Measurements from ENCODE around the gene SPATA25.
A peak's percentile ranks its signal among the peaks of the same experiment; 100 is the strongest.
"Not testable (repeated sequence)": the region's sequence is repeated elsewhere in the genome, so short reads cannot be mapped to it uniquely, and the experiment has no call there.

Gene SPATA25

GRCh38 chr20:45892049-45892825, 4.8 kb upstream of the SPATA25 start:
- no peak for DNase-seq

- DNase-seq: peak; percentile 82 to 83
Observed at GRCh38 chr20:45890985-45891983, 3.9 kb upstream of the SPATA25 start, which contains the start of the genes CTSA and NEURL2. TSS of gene CTSA (plus strand) at chr20:45891335. CDS start at chr20:45891569, 234 bp downstream. TSS of gene NEURL2 (minus strand) at chr20:45891208. CDS start at chr20:45890991, 217 bp downstream.

- DNase-seq: peak; percentile 45 to 66
Observed at GRCh38 chr20:45890077-45890984, 2.9 kb upstream of the SPATA25 start.

- no peak for DNase-seq
Observed at GRCh38 chr20:45888681-45889080, 1.3 kb upstream of the SPATA25 start.

GRCh38 chr20:45886590-45887345, 654 bp downstream of the SPATA25 start:
- no peak for DNase-seq

- DNase-seq: no peak
Observed at GRCh38 chr20:45883100-45883469, 4.3 kb downstream of the SPATA25 start.

GRCh38 chr20:45882469-45883099, 4.8 kb downstream of the SPATA25 start:
- no peak for DNase-seq

GRCh38 chr20:45880988-45881788, 6.2 kb downstream of the SPATA25 start, which contains the start of gene ZSWIM1:
TSS of gene ZSWIM1 (plus strand) at chr20:45881227. CDS start at chr20:45882593, 1,366 bp downstream.
- DNase-seq: peak; percentile 98 to 99

- no peak for DNase-seq
Observed at GRCh38 chr20:45878076-45878761, 9.2 kb downstream of the SPATA25 start.

GRCh38 chr20:45874576-45874975, 12.8 kb downstream of the SPATA25 start:
- no peak for DNase-seq

- DNase-seq: not testable (repeated sequence)
Observed at GRCh38 chr20:45874104-45874481, 13.3 kb downstream of the SPATA25 start.

GRCh38 chr20:45873409-45874103, 13.9 kb downstream of the SPATA25 start:
- DNase-seq: no peak

- DNase-seq: no peak
Observed at GRCh38 chr20:45872626-45873025, 14.8 kb downstream of the SPATA25 start.

GRCh38 chr20:45867819-45868176, 19.6 kb downstream of the SPATA25 start:
- no peak for DNase-seq

- no peak for DNase-seq
Observed at GRCh38 chr20:45867136-45867818, 20.1 kb downstream of the SPATA25 start.

GRCh38 chr20:45866454-45866853, 21.0 kb downstream of the SPATA25 start:
- DNase-seq: no peak

GRCh38 chr20:45863543-45864470, 23.6 kb downstream of the SPATA25 start:
- no peak for DNase-seq
